Vagina (tissue), 2 donors: ENCODE results near the gene EEF1E1. TPM values are rescaled to one million over a fixed set of nuclear protein-coding genes. Genes with fewer than 3 reads are reported as not detected.

Experiments used
- DNase-seq, 2 donors: peaks; one replicate each; pipeline ENCODE4 v3.0.0-alpha.2; 2017; ENCODE audit errors: extremely low spot score in 2 of 2
- H3K27ac ChIP-seq: fragments of 200-600 bp; sonication (generic); one replicate; pipeline ENCODE4 v1.5.1; 2019
- H3K27me3 ChIP-seq: fragments of 200-600 bp; sonication (generic); one replicate; pipeline ENCODE4 v1.5.1; 2019
- H3K36me3 ChIP-seq, 2 donors: fragments of 200-600 bp; sonication (generic); one replicate each; pipeline ENCODE4 v1.5.1; 2017 to 2019
- H3K4me1 ChIP-seq: fragments of 200-600 bp; sonication (generic); one replicate; pipeline ENCODE4 v1.5.1; 2019
- H3K4me3 ChIP-seq, 2 donors: fragments of 200-600 bp; sonication (generic); 1 replicate in 1 of 2; 2 replicates in 1 of 2; pipeline ENCODE4 v1.5.1; 2016 to 2019
- H3K9me3 ChIP-seq: fragments of 200-600 bp; sonication (generic); one replicate; pipeline ENCODE4 v1.5.1; 2019
- POLR2A ChIP-seq, 2 donors: fragments of 450-650 bp; IDR thresholded peaks; one replicate each; pipeline ENCODE4 v1.6.1; 2017; ENCODE audit warnings: antibody characterized with exemption in 2 of 2, mild to moderate bottlenecking in 2 of 2, moderate library complexity in 2 of 2
- POLR2AphosphoS5 ChIP-seq, 2 donors: sonication (generic); formaldehyde crosslinking; IDR thresholded peaks; one replicate each; pipeline ENCODE4 v1.9.0; 2017; ENCODE audit warnings: antibody characterized with exemption in 2 of 2, mild to moderate bottlenecking in 2 of 2, low read depth in 1 of 2; ENCODE audit not compliant: insufficient read depth in 1 of 2
- intact Hi-C: fragments of 100-400 bp; cut with DNase I; formaldehyde crosslinking; loops from one replicate; pipeline ENCODE4 v1.15.1; 2023
- total RNA-seq: library from RNA; depleted of rRNA; stranded (reverse); fragments of >200 nt; gene quantifications from one replicate; pipeline ENCODE4 v1.2.3, GENCODE V29; 2016
- TF ChIP-seq, protein P1 (sequence below), 3 experiments: fragments of 450-650 bp in 2 of 3; fragments of 200-600 bp in 1 of 3; sonication (generic) in 1 of 3; IDR thresholded peaks; one replicate each; pipeline ENCODE4 v1.5.1; 2017 to 2019; ENCODE audit warnings: antibody characterized with exemption in 3 of 3, mild to moderate bottlenecking in 2 of 3, moderate library complexity in 2 of 3

EEF1E1 gene
- total RNA-seq, 1 donor from 2014 or later, result 53.0 TPM

GRCh38 chr6:8070718-8071117 is 31.6 kb downstream of the EEF1E1 start:
- TF ChIP-seq, protein P1, sequence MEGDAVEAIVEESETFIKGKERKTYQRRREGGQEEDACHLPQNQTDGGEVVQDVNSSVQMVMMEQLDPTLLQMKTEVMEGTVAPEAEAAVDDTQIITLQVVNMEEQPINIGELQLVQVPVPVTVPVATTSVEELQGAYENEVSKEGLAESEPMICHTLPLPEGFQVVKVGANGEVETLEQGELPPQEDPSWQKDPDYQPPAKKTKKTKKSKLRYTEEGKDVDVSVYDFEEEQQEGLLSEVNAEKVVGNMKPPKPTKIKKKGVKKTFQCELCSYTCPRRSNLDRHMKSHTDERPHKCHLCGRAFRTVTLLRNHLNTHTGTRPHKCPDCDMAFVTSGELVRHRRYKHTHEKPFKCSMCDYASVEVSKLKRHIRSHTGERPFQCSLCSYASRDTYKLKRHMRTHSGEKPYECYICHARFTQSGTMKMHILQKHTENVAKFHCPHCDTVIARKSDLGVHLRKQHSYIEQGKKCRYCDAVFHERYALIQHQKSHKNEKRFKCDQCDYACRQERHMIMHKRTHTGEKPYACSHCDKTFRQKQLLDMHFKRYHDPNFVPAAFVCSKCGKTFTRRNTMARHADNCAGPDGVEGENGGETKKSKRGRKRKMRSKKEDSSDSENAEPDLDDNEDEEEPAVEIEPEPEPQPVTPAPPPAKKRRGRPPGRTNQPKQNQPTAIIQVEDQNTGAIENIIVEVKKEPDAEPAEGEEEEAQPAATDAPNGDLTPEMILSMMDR (IDR thresholded peaks at IDR 0.05), result no peak
- TF ChIP-seq POLR2AphosphoS5 (IDR thresholded peaks at IDR 0.05; ENCODE audit: insufficient read depth in 1 of 2, low read depth in 1 of 2) (no peak), POLR2A (IDR thresholded peaks at IDR 0.05) (no peak)
- no peaks in the 10 kb centered on the region for H3K4me1 ChIP-seq
- H3K9me3 ChIP-seq, result no peaks in the 10 kb centered on the region
- no peaks in the 10 kb centered on the region for H3K36me3 ChIP-seq
- DNase-seq, result no peak
- H3K27ac ChIP-seq, result no peak overlapping the region
- intact Hi-C loops, result no loop called here
- no peak overlapping the region for H3K4me3 ChIP-seq
- H3K27me3 ChIP-seq, result no peaks in the 10 kb centered on the region

DNA sequence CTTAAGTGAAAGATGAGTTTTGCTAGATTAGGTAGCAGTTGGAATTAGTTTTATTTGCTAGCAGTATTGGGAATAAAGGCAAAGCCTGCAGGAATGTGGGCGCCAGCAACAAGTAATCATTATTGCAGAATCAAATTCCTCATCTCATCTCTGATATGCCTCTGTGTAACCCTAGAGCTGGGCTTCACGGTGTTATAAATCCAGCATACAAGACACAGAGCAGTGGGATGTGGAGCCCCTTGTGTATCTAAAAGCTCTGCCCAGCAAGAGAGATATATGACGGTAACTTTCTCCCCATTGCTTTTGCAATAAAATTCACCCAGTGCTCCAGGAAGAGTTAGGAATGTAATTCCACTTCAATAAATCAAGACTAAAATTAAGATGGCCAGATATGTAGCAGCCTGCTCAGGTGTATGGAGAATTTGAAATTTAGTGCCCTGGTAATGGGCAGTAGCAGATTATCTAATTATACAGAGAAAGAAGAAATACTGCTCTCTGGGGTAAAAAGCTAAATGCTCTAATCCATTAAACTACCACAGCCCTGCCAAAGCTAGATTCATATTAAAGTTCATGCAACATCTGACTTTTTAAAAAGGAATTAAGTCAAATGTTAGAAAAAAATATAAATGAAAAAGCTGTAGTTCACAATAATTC is 32.6 kb downstream of the EEF1E1 start:
- Histone ChIP-seq H3K4me1 (no peaks in the 10 kb centered on the region), H3K4me3 (no peak overlapping the region), H3K9me3 (no peaks in the 10 kb centered on the region), H3K36me3 (no peaks in the 10 kb centered on the region), H3K27ac (no peak overlapping the region), H3K27me3 (no peaks in the 10 kb centered on the region)
- DNase-seq, result no peak
- intact Hi-C loops, result no loop called here
- TF ChIP-seq, protein P1 (IDR thresholded peaks at IDR 0.05), result no peak
- TF ChIP-seq POLR2A (IDR thresholded peaks at IDR 0.05) (no peak), POLR2AphosphoS5 (IDR thresholded peaks at IDR 0.05; ENCODE audit: insufficient read depth in 1 of 2, low read depth in 1 of 2) (no peak)

- intact Hi-C loops, result no loop called here
- Histone ChIP-seq H3K27me3 (no peaks in the 10 kb centered on the region), H3K9me3 (no peaks in the 10 kb centered on the region), H3K36me3 (no peaks in the 10 kb centered on the region), H3K4me1 (no peaks in the 10 kb centered on the region), H3K27ac (no peak overlapping the region), H3K4me3 (no peak overlapping the region)
- no peak for DNase-seq
- TF ChIP-seq POLR2AphosphoS5 (IDR thresholded peaks at IDR 0.05; ENCODE audit: insufficient read depth in 1 of 2, low read depth in 1 of 2) (no peak), POLR2A (IDR thresholded peaks at IDR 0.05) (no peak)
- TF ChIP-seq, protein P1 (IDR thresholded peaks at IDR 0.05), result no peak
These were observed 33.2 kb downstream of the EEF1E1 start for GRCh38 chr6:8069151-8069550.

DNA sequence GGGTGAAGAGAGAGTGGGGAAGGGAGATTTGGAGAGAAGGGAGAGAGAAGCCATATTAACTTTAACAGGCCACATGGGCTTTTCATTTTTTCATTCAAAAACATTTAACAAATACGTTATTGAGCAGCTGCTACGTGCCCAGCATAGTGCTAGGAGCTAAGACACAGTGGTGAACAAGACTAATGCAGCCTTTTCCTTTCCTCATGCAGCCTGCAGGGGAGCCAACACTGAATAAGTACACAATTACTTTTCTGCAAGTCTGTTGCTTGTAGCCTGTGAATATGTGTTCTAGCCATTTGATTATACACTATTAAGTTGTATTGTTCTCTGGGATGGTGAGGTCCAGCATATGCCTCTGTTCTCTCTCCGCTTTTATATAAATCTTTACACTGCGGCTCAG is 36.2 kb downstream of the EEF1E1 start:
- TF ChIP-seq POLR2A (IDR thresholded peaks at IDR 0.05) (no peak), POLR2AphosphoS5 (IDR thresholded peaks at IDR 0.05; ENCODE audit: insufficient read depth in 1 of 2, low read depth in 1 of 2) (no peak)
- TF ChIP-seq, protein P1 (IDR thresholded peaks at IDR 0.05), result no peak
- Histone ChIP-seq H3K36me3 (peaks cover 0 to 11% of the 10 kb centered on the region in 2 donors), H3K4me1 (peaks cover 8% of the 10 kb centered on the region), H3K9me3 (no peaks in the 10 kb centered on the region), H3K27ac (no peak overlapping the region), H3K4me3 (no peak overlapping the region), H3K27me3 (no peaks in the 10 kb centered on the region)
- intact Hi-C loops, result no loop called here
- no peak for DNase-seq

GRCh38 chr6:8065519-8065911 is 36.8 kb downstream of the EEF1E1 start:
- TF ChIP-seq POLR2A (IDR thresholded peaks at IDR 0.05), result no peak
- TF ChIP-seq, protein P1 (IDR thresholded peaks at IDR 0.05), result no peak
- peaks cover 0 to 11% of the 10 kb centered on the region in 2 donors for H3K36me3 ChIP-seq
- no peaks in the 10 kb centered on the region for H3K9me3 ChIP-seq
- intact Hi-C loops, result no loop called here
- H3K27ac ChIP-seq, result no peak overlapping the region
- H3K4me3 ChIP-seq, result no peak overlapping the region
- peaks cover 8% of the 10 kb centered on the region for H3K4me1 ChIP-seq
- no peak for DNase-seq
- no peaks in the 10 kb centered on the region for H3K27me3 ChIP-seq
